Lower leg skin (tissue), 4 donors: ENCODE data around the gene ADA. TPM values are rescaled to one million over a fixed set of nuclear protein-coding genes. Genes with fewer than 3 reads are reported as not detected.
"Not testable (repeated sequence)": the region's sequence is repeated elsewhere in the genome, so short reads cannot be mapped to it uniquely, and the experiment has no call there.

ENCODE experiments used
- DNase-seq, 2 donors: peaks; one replicate each; pipeline ENCODE4 v3.0.0-alpha.2; 2019; ENCODE audit warnings: low spot score in 2 of 2
- H3K4me3 ChIP-seq: fragments of 200-600 bp; sonication (generic); 2 replicates; pipeline ENCODE4 v1.5.1; 2017; ENCODE audit warnings: mild to moderate bottlenecking, low read depth; ENCODE audit not compliant: poor library complexity, severe bottlenecking
- POLR2A ChIP-seq, 2 donors: fragments of 450-650 bp; IDR thresholded peaks; one replicate each; pipeline ENCODE4 v1.6.1; 2016 to 2017; ENCODE audit warnings: antibody characterized with exemption in 2 of 2, mild to moderate bottlenecking in 1 of 2, moderate library complexity in 1 of 2
- WGBS, 2 donors: methylation state at CpG; one replicate each; pipeline ENCODE4 v1.1.5; 2018; 5-methylcytosine and 5-hydroxymethylcytosine counted together
- intact Hi-C: fragments of 100-400 bp; cut with DNase I; formaldehyde crosslinking; loops from one replicate; pipeline ENCODE4 v1.15.0; 2023; ENCODE audit warnings: low total_unique reads
- total RNA-seq, 4 donors: library from RNA; depleted of rRNA; stranded (reverse); fragments of >200 nt; gene quantifications; one replicate each; pipeline ENCODE4 v1.1.0, GENCODE V29; 2016
- TF ChIP-seq, protein P1 (sequence below), 3 donors: fragments of 450-650 bp; IDR thresholded peaks; one replicate each; pipeline ENCODE4 v1.5.1; 2016; ENCODE audit warnings: antibody characterized with exemption in 3 of 3, mild to moderate bottlenecking in 3 of 3, moderate library complexity in 2 of 3

Gene ADA
- total RNA-seq, 4 donors from 2014 or later = 4.3 to 14.8 (median 6.5) TPM

DNA sequence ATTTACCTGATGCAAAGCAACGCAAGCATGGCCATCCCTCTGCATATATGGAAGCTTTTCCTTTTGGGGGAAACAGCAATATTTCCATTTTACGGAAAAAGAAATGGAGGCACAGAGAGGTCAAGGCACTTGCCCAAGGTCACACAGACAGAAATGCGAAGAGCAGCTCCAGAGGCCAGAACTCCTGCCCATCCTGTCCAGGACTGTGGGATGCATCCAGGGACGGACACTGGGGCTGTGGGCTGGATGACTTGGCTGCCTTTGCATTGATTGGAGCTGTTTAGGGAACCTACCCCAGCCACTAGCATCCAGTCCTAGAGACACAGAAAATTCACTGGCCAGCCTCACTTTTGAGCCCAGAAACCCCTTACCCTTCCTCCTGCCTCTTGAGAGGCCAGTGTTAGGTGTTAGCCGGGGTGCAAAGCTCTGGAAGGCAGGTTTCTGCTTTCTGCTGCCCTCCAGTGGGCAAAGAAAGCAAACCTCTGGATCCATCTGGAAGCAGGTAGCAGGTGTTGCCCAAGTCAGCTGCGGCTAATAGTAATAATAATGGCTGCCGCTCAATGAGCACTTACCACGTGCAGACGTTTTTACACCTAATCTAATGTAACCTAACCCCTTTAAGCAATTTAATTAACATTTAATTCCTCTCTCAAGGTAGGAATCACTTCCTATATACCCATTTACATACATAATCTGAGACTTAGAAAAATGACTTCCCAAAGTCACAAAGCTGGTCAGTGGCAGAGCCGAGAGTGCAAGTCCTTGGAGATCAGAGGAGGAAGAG lies 32.0 kb upstream of the ADA start:
- DNase-seq = no peak
- WGBS, 2 donors = 35 to 56% methylated on average over 10 of the region's 10 CpGs
- no peak overlapping the region for H3K4me3 ChIP-seq
- TF ChIP-seq, protein P1, sequence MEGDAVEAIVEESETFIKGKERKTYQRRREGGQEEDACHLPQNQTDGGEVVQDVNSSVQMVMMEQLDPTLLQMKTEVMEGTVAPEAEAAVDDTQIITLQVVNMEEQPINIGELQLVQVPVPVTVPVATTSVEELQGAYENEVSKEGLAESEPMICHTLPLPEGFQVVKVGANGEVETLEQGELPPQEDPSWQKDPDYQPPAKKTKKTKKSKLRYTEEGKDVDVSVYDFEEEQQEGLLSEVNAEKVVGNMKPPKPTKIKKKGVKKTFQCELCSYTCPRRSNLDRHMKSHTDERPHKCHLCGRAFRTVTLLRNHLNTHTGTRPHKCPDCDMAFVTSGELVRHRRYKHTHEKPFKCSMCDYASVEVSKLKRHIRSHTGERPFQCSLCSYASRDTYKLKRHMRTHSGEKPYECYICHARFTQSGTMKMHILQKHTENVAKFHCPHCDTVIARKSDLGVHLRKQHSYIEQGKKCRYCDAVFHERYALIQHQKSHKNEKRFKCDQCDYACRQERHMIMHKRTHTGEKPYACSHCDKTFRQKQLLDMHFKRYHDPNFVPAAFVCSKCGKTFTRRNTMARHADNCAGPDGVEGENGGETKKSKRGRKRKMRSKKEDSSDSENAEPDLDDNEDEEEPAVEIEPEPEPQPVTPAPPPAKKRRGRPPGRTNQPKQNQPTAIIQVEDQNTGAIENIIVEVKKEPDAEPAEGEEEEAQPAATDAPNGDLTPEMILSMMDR (IDR thresholded peaks at IDR 0.05) = no peak
- intact Hi-C loops = loop anchor here (2.0 to 10.0 kb wide), 2 partner anchors 49 to 181 kb away; no protein-coding TSS in a partner anchor

DNA sequence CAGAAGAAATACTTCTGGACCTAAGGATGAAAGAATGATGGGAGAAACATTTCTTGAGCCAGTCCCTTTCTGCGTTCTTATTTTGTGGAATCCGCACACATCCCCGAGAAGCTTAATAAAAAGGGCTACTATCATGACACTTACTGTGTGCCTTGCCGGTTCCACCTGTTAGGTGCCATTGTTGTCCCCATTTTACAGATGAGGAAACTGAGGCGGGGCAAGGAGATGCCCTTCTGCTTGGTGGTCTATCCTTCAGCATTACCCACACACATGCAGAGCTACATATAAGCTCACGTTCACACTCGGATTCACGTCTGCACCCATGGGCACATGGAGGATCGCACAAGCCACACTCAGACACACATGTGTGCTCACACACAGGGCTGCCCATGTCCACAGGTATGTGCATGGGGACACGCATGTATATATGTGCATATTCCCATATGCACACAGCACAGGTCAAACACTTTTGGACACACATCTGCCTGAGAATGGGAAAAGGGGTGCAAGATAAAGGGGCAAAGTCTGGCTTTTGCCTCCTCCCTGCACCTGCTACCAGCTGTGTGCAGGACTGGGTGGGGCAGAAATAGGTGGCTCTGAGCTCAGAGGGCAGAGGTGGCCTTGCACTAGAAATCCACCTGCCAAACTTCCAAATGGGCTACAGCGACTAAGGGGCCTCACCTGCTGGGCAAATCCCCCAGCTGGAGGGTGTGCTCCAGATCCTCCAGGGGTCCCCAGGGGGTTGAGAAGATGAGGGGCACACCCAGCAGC lies 30.5 kb upstream of the ADA start:
- intact Hi-C loops = loop anchor here (10.0 kb wide), 1 partner anchor 183 kb away; no protein-coding TSS in a partner anchor
- no peak overlapping the region for H3K4me3 ChIP-seq
- no peak for TF ChIP-seq POLR2A (IDR thresholded peaks at IDR 0.05)
- TF ChIP-seq, protein P1 (IDR thresholded peaks at IDR 0.05) = no peak
- 93 to 95% methylated on average over 11 of the region's 11 CpGs for WGBS, 2 donors
- no peak for DNase-seq

DNA sequence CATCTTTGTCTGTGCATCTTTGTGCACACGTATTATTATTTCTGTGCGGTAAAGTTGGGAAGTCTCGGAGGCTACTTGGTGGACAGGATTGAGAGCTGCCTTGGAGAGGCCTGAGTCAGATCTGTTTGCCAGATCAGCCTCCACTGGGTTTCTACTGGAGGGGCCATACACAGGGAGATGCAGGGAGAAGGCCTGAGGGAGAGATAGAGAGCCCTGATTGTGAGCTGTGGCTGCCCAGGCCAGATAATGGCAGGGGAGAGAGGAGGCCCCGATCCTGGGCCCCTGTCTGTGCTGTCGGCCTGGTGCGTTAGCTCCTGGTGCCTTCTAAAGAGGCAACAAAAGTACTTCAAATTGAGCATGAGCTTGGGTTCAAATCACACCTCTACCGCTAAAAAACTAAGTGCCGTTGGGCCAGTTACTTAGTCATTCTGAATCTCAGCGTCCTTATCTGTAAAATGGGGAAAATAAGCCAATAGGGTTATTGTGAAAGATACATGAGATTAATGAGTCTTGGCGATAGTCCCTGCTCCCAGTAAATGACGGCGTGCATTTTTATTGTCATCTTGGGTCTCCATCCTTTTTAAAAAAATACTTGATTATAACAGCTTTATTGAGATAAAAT lies 27.6 kb upstream of the ADA start:
- H3K4me3 ChIP-seq = no peak overlapping the region
- 88 to 91% methylated on average over 12 of the region's 12 CpGs for WGBS, 2 donors
- DNase-seq = no peak
- intact Hi-C loops = no loop called here
- TF ChIP-seq, protein P1 (IDR thresholded peaks at IDR 0.05) = no peak
- TF ChIP-seq POLR2A (IDR thresholded peaks at IDR 0.05) = no peak

DNA sequence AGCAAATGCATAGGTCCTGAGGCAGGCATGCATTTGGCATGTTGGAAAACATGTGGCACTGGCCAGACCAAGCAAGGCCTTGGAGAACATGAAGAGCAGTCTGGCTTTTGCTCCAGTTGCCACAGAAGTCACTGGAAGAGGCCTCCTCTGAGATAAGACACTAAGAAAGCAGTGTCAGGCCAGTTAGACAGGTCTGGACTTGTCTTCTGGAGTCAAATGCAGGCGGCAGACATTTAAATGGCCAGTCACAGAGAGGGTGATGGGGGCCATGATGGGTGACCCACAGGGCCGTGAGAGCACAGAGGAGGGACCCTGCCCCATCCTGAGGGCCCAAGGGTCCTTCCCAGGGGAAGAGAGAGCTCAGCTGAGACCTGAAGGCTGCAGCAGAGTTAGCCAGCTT lies 26.7 kb upstream of the ADA start:
- TF ChIP-seq, protein P1 (IDR thresholded peaks at IDR 0.05) = no peak
- TF ChIP-seq POLR2A (IDR thresholded peaks at IDR 0.05) = no peak
- H3K4me3 ChIP-seq = no peak overlapping the region
- DNase-seq = no peak

DNA sequence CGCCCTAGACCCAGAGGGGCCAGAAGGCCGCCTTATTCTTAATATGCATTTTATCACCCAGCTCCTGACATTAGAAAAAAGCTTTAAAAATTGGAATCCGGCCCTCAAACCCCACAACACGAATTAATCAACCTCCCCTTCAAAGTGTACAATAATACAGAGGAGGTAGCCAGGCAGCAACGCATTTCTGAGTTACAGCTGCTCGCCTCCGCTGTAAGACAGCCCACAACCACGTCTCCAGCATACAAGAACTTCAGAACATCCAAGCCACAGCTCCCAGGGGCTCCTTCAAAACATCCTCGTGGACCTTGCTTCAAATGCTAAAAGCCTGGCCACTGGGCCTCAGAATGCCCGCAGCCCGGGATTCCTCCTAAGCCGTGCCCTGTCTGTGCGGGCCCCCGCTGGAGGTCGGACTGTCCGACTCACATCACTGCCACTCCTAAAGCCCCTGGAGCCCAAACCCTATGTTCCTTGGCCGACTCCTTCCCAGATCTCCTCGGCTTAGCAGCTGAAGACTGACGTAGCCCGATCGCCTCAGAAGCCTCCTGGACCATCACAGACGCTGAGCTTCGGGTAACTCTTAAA lies 20.9 kb upstream of the ADA start:
- H3K4me3 ChIP-seq, DNase-seq, intact Hi-C loops: not testable (repeated sequence)
- 90 to 92% methylated on average over 23 of the region's 23 CpGs for WGBS, 2 donors

More for the DNA sequence above, 26.7 kb upstream of the ADA start:
- intact Hi-C loops = no loop called here
- 38 to 63% methylated on average over 2 of the region's 2 CpGs for WGBS, 2 donors

DNA sequence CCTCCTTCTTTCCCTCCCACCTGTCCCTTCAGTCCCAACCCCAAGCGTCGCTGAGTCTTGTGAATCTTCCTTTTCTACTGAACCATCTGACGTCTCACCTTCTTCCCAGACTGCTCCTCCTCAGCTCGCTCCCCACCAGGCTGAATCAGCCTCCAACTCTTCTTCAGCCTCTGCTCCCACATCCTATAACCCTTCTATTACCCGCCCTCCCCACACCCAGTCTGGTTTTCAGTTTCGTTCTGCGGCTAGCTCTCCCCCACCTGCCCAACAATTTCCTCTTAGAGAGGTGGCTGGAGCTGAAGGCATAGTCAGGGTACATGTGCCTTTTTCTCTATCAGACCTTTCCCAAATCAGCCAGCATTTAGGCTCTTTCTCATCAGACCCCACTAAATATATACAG lies 20.0 kb upstream of the ADA start:
- DNase-seq, intact Hi-C loops, H3K4me3 ChIP-seq: not testable (repeated sequence)
- 80 to 85% methylated on average over 6 of the region's 7 CpGs for WGBS, 2 donors

DNA sequence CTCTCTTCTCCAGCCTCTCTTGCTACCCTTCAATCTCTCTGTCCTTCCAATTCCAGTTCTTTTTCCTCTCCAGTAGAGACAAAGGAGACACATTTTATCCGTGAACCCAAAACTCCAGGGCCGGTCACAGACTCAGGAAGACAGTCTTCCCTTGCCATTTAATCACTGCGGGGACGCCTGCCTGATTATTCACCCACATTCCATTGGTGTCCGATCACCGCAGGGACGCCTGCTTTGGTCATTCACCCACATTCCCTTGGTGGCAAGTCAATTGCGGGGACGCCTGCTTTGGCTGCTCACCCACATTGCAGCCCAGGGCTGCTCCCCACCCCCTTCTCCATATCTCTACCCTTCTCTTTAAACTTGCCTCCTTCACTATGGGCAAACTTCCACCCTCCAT lies 19.4 kb upstream of the ADA start:
- H3K4me3 ChIP-seq, intact Hi-C loops, DNase-seq: not testable (repeated sequence)
- WGBS, 2 donors = 78 to 89% methylated on average over 9 of the region's 9 CpGs
